Activated CD8-positive, alpha-beta T cell treated with anti-CD3 and anti-CD28 coated beads, Interleukin-2, amount 10 ng/mL, durations not matched to agents 7 days and 5 days (primary cell): Measurements from ENCODE around the gene MYO9A. TPM values are rescaled to one million over a fixed set of nuclear protein-coding genes. Genes with fewer than 3 reads are reported as not detected.

ENCODE experiments used
- ATAC-seq: fragments of 150-1000 bp; cut with Tn5 transposase; one replicate; pipeline ENCODE4 v1.10.0; 2021; ENCODE audit warnings: moderate library complexity
- CTCF ChIA-PET: fragments of 350-600 bp; sonication (Branson Sonifier 250); formaldehyde crosslinking; loops from one replicate; lab custom pipeline; 2021; ENCODE audit warnings: antibody characterized with exemption; lab: Charles Lee
- POLR2A ChIA-PET: fragments of 350-600 bp; sonication (Branson Sonifier 250); formaldehyde crosslinking; loops from one replicate; lab custom pipeline; 2021; ENCODE audit warnings: antibody characterized with exemption; lab: Charles Lee
- DNase-seq: peaks from one replicate; pipeline ENCODE4 v3.0.0-alpha.2; 2020
- H3K27ac Mint-ChIP-seq: one replicate; pipeline ENCODE4 v1.8.0; 2021; ENCODE audit warnings: mild to moderate bottlenecking, mixed read lengths
- H3K27me3 Mint-ChIP-seq: one replicate; pipeline ENCODE4 v1.8.0; 2021; ENCODE audit warnings: low read depth, mixed read lengths
- H3K36me3 Mint-ChIP-seq: one replicate; pipeline ENCODE4 v1.8.0; 2021; ENCODE audit warnings: low read depth, mixed read lengths
- H3K4me1 Mint-ChIP-seq: one replicate; pipeline ENCODE4 v1.8.0; 2021; ENCODE audit warnings: low read depth, mixed read lengths
- H3K4me3 Mint-ChIP-seq: one replicate; pipeline ENCODE4 v1.8.0; 2021; ENCODE audit warnings: mild to moderate bottlenecking, mixed read lengths
- H3K9me3 Mint-ChIP-seq: one replicate; pipeline ENCODE4 v1.8.0; 2022; ENCODE audit warnings: mixed read lengths; ENCODE audit not compliant: insufficient read depth
- total RNA-seq, 2 experiments: library from RNA; stranded (reverse); gene quantifications; one replicate each; pipeline ENCODE4 v1.2.3, GENCODE V29; 2021

The MYO9A gene
- total RNA-seq, 2 experiments from 2014 or later: 19.0 to 21.3 TPM

GRCh38 chr15:71975816-71976150 is 142.2 kb downstream of the MYO9A start:
- no peak overlapping the region for H3K27ac Mint-ChIP-seq
- no peaks in the 10 kb centered on the region for H3K4me1 Mint-ChIP-seq
- H3K36me3 Mint-ChIP-seq: peaks cover 2% of the 10 kb centered on the region
- DNase-seq (no peak), ATAC-seq (no peak)
- H3K27me3 Mint-ChIP-seq: no peaks in the 10 kb centered on the region
- CTCF ChIA-PET: interaction anchor here (0.7 kb wide), 1 partner anchor 176 kb away, joined by 3 read pairs; no protein-coding TSS in a partner anchor
- POLR2A ChIA-PET: no interaction called here
- H3K4me3 Mint-ChIP-seq: no peak overlapping the region
- H3K9me3 Mint-ChIP-seq: no peaks in the 10 kb centered on the region

GRCh38 chr15:71974211-71974610 is 143.7 kb downstream of the MYO9A start:
- no peak for ATAC-seq
- Mint-ChIP-seq H3K4me1 (no peaks in the 10 kb centered on the region), H3K4me3 (no peak overlapping the region), H3K36me3 (peaks cover 2% of the 10 kb centered on the region), H3K9me3 (no peaks in the 10 kb centered on the region), H3K27me3 (no peaks in the 10 kb centered on the region), H3K27ac (no peak overlapping the region)
- no peak for DNase-seq
- POLR2A ChIA-PET: no interaction called here
- CTCF ChIA-PET: no interaction called here

GRCh38 chr15:71973366-71973765 is 144.6 kb downstream of the MYO9A start:
- ATAC-seq: no peak
- POLR2A ChIA-PET: no interaction called here
- peaks cover 2% of the 10 kb centered on the region for H3K36me3 Mint-ChIP-seq
- CTCF ChIA-PET: interaction anchor here (1.4 kb wide), 1 partner anchor 25 kb away, joined by 3 read pairs; no protein-coding TSS in a partner anchor
- no peak overlapping the region for H3K4me3 Mint-ChIP-seq
- no peak for DNase-seq
- no peak overlapping the region for H3K27ac Mint-ChIP-seq
- H3K9me3 Mint-ChIP-seq: no peaks in the 10 kb centered on the region
- no peaks in the 10 kb centered on the region for H3K4me1 Mint-ChIP-seq
- no peaks in the 10 kb centered on the region for H3K27me3 Mint-ChIP-seq

GRCh38 chr15:71971905-71972304 is 146.0 kb downstream of the MYO9A start:
- no peaks in the 10 kb centered on the region for H3K9me3 Mint-ChIP-seq
- DNase-seq: no peak
- CTCF ChIA-PET: interaction anchor here (1.4 kb wide), 1 partner anchor 27 kb away, joined by 3 read pairs; no protein-coding TSS in a partner anchor
- no peak overlapping the region for H3K4me3 Mint-ChIP-seq
- no peak for ATAC-seq
- no peaks in the 10 kb centered on the region for H3K36me3 Mint-ChIP-seq
- H3K4me1 Mint-ChIP-seq: no peaks in the 10 kb centered on the region
- POLR2A ChIA-PET: no interaction called here
- H3K27me3 Mint-ChIP-seq: no peaks in the 10 kb centered on the region
- H3K27ac Mint-ChIP-seq: no peak overlapping the region

- no peak for ATAC-seq
- no peaks in the 10 kb centered on the region for H3K27me3 Mint-ChIP-seq
Observed at GRCh38 chr15:71970435-71970834, 147.5 kb downstream of the MYO9A start.

GRCh38 chr15:71962537-71962936 is 155.4 kb downstream of the MYO9A start:
- POLR2A ChIA-PET: no interaction called here
- DNase-seq (no peak), ATAC-seq (no peak)
- Mint-ChIP-seq H3K4me1 (no peaks in the 10 kb centered on the region), H3K36me3 (no peaks in the 10 kb centered on the region), H3K27ac (no peak overlapping the region), H3K9me3 (no peaks in the 10 kb centered on the region), H3K27me3 (no peaks in the 10 kb centered on the region), H3K4me3 (no peak overlapping the region)
- CTCF ChIA-PET: no interaction called here

More at GRCh38 chr15:71970435-71970834, 147.5 kb downstream of the MYO9A start:
- Mint-ChIP-seq H3K4me3 (no peak overlapping the region), H3K9me3 (no peaks in the 10 kb centered on the region), H3K27ac (no peak overlapping the region), H3K4me1 (no peaks in the 10 kb centered on the region), H3K36me3 (no peaks in the 10 kb centered on the region)
- DNase-seq: no peak
- ChIA-PET CTCF (no interaction called here), POLR2A (no interaction called here)

- CTCF ChIA-PET: no interaction called here
- Mint-ChIP-seq H3K9me3 (no peaks in the 10 kb centered on the region), H3K27me3 (no peaks in the 10 kb centered on the region), H3K4me1 (no peaks in the 10 kb centered on the region), H3K27ac (no peak overlapping the region), H3K36me3 (no peaks in the 10 kb centered on the region), H3K4me3 (no peak overlapping the region)
- DNase-seq (no peak), ATAC-seq (no peak)
- POLR2A ChIA-PET: no interaction called here
Observed at GRCh38 chr15:71957026-71957425, 160.9 kb downstream of the MYO9A start.

GRCh38 chr15:71951134-71951533 is 166.8 kb downstream of the MYO9A start:
- H3K4me1 Mint-ChIP-seq: no peaks in the 10 kb centered on the region
- DNase-seq (no peak), ATAC-seq (no peak)
- H3K4me3 Mint-ChIP-seq: no peak overlapping the region
- CTCF ChIA-PET: no interaction called here
- POLR2A ChIA-PET: no interaction called here
- H3K27me3 Mint-ChIP-seq: no peaks in the 10 kb centered on the region
- H3K9me3 Mint-ChIP-seq: no peaks in the 10 kb centered on the region
- no peak overlapping the region for H3K27ac Mint-ChIP-seq
- no peaks in the 10 kb centered on the region for H3K36me3 Mint-ChIP-seq

GRCh38 chr15:71945012-71945411 is 172.9 kb downstream of the MYO9A start:
- DNase-seq: no peak
- CTCF ChIA-PET: no interaction called here
- H3K9me3 Mint-ChIP-seq: no peaks in the 10 kb centered on the region
- ATAC-seq: no peak
- no peaks in the 10 kb centered on the region for H3K4me1 Mint-ChIP-seq
- no peak overlapping the region for H3K27ac Mint-ChIP-seq
- H3K36me3 Mint-ChIP-seq: no peaks in the 10 kb centered on the region
- H3K27me3 Mint-ChIP-seq: no peaks in the 10 kb centered on the region
- POLR2A ChIA-PET: no interaction called here
- H3K4me3 Mint-ChIP-seq: no peak overlapping the region

- CTCF ChIA-PET: no interaction called here
- H3K27me3 Mint-ChIP-seq: no peaks in the 10 kb centered on the region
- no peak for DNase-seq
- POLR2A ChIA-PET: no interaction called here
- no peaks in the 10 kb centered on the region for H3K9me3 Mint-ChIP-seq
- H3K4me3 Mint-ChIP-seq: no peak overlapping the region
- ATAC-seq: no peak
- no peak overlapping the region for H3K27ac Mint-ChIP-seq
- no peaks in the 10 kb centered on the region for H3K36me3 Mint-ChIP-seq
- H3K4me1 Mint-ChIP-seq: no peaks in the 10 kb centered on the region
Observed at GRCh38 chr15:71943806-71944205, 174.1 kb downstream of the MYO9A start.

- ATAC-seq (no peak), DNase-seq (no peak)
- POLR2A ChIA-PET: no interaction called here
- Mint-ChIP-seq H3K4me3 (no peak overlapping the region), H3K4me1 (no peaks in the 10 kb centered on the region), H3K27ac (no peak overlapping the region), H3K27me3 (no peaks in the 10 kb centered on the region), H3K36me3 (peaks cover 5% of the 10 kb centered on the region), H3K9me3 (no peaks in the 10 kb centered on the region)
- CTCF ChIA-PET: no interaction called here
Observed at GRCh38 chr15:71939981-71940588, 177.9 kb downstream of the MYO9A start.

GRCh38 chr15:71937650-71938311 is 180.2 kb downstream of the MYO9A start:
- DNase-seq: no peak
- POLR2A ChIA-PET: no interaction called here
- ATAC-seq: no peak
- Mint-ChIP-seq H3K4me3 (no peak overlapping the region), H3K4me1 (no peaks in the 10 kb centered on the region), H3K9me3 (no peaks in the 10 kb centered on the region), H3K27me3 (no peaks in the 10 kb centered on the region), H3K36me3 (peaks cover 11% of the 10 kb centered on the region), H3K27ac (no peak overlapping the region)
- CTCF ChIA-PET: no interaction called here
